Measurements from ENCODE around the gene EXOC6B. TPM values are rescaled to one million over a fixed set of nuclear protein-coding genes. Genes with fewer than 3 reads are reported as not detected.
A peak's percentile ranks its signal among the peaks of the same experiment; 100 is the strongest.

Gene EXOC6B
- total and polyA plus RNA-seq, 12 donors, result 16.3 to 243 (median 144) TPM

GRCh38 chr2:72386288-72386687, 439.5 kb downstream of the EXOC6B start:
- Histone ChIP-seq H3K9me3 (peaks cover 0 to 32% (median 8%) of the 10 kb centered on the region in 11 donors), H3K27me3 (no peaks in the 10 kb centered on the region), H3K4me3 (no peak overlapping the region), H3K27ac (no peak overlapping the region), H3K36me3 (no peaks in the 10 kb centered on the region), H3K4me1 (no peaks in the 10 kb centered on the region)
- TF ChIP-seq, protein P1, sequence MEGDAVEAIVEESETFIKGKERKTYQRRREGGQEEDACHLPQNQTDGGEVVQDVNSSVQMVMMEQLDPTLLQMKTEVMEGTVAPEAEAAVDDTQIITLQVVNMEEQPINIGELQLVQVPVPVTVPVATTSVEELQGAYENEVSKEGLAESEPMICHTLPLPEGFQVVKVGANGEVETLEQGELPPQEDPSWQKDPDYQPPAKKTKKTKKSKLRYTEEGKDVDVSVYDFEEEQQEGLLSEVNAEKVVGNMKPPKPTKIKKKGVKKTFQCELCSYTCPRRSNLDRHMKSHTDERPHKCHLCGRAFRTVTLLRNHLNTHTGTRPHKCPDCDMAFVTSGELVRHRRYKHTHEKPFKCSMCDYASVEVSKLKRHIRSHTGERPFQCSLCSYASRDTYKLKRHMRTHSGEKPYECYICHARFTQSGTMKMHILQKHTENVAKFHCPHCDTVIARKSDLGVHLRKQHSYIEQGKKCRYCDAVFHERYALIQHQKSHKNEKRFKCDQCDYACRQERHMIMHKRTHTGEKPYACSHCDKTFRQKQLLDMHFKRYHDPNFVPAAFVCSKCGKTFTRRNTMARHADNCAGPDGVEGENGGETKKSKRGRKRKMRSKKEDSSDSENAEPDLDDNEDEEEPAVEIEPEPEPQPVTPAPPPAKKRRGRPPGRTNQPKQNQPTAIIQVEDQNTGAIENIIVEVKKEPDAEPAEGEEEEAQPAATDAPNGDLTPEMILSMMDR (IDR thresholded peaks at IDR 0.05), result no peak
- DNase-seq (no peak), ATAC-seq (no peak)
- 94 to 96% methylated on average over 1 of the region's 1 CpG for WGBS, 2 donors
- intact Hi-C loops (cut with DNase I), result no loop called here

DNA sequence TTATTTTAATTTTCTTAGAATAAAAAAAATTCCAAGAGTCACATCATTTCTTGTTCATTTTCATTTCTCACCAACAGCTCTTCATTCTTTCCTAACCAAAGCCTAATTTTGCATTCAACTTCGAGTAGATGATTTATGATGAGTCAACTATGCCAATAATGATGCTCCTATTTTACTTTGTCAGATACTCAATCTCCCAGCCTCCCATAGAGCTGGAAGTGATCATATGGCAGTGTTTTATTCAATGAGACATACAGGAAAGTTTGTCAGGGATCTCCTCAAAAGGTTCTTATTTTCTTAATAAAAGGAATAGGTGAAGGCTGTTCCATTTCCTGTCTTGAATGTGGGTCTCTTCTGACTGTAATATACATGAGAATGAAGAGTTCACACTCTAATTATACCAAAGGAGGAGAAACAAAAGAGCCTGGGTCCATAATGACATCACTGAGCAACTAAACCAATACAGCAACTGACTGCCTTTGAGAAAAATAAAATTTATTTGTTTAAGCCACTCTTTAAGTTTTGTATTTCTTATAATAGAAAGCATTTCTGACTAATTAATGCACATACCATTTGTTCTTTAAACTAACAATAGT, 447.0 kb downstream of the EXOC6B start:
- H3K9me3 ChIP-seq, result peaks cover 0 to 16% (median 0%) of the 10 kb centered on the region in 11 donors
- intact Hi-C loops (cut with DNase I), result no loop called here

GRCh38 chr2:72367530-72368225, 458.2 kb downstream of the EXOC6B start:
- H3K4me1 ChIP-seq, result no peaks in the 10 kb centered on the region
- 79 to 85% methylated on average over 5 of the region's 5 CpGs for WGBS, 2 donors
- TF ChIP-seq, protein P1 (IDR thresholded peaks at IDR 0.05), result peak in 8 of 9 donors; percentile 13 to 51 (median 34)
- no peak overlapping the region for H3K27ac ChIP-seq
- H3K4me3 ChIP-seq, result no peak overlapping the region
- DNase-seq, result peak; percentile 24 to 61
- intact Hi-C loops (cut with DNase I), result no loop called here
- H3K9me3 ChIP-seq, result peaks cover 0 to 29% (median 0%) of the 10 kb centered on the region in 11 donors
- H3K36me3 ChIP-seq, result peaks cover 0 to 10% (median 0%) of the 10 kb centered on the region in 9 donors
- peak in 6 of 8 donors; percentile 76 to 98 (median 90) for ATAC-seq
- no peaks in the 10 kb centered on the region for H3K27me3 ChIP-seq

More for the DNA sequence above, 447.0 kb downstream of the EXOC6B start:
- H3K27ac ChIP-seq, result no peak overlapping the region
- WGBS, 2 donors, result 80 to 89% methylated on average over 1 of the region's 1 CpG
- H3K36me3 ChIP-seq, result peaks cover 0 to 49% (median 14%) of the 10 kb centered on the region in 9 donors
- TF ChIP-seq, protein P1 (IDR thresholded peaks at IDR 0.05), result no peak
- H3K27me3 ChIP-seq, result no peaks in the 10 kb centered on the region
- H3K4me1 ChIP-seq, result no peaks in the 10 kb centered on the region
- ATAC-seq (no peak), DNase-seq (no peak)
- no peak overlapping the region for H3K4me3 ChIP-seq

DNA sequence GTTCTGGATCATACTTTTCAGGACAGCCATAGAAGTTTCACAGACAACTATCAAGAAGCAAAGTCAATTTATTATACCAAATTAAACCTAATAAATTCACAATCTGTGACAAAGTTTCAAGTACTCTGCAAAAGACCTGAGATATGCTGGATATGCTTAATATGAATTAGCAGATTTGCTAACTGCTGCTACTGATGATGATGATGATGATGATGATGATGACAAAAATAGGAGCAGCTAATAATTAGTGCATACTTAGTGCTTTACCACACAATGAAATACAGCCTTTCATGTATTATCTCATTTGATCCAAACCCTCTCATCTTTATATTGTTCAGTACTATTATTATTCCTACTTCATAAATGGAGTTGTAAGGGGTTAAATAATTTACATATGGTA, 462.4 kb downstream of the EXOC6B start:
- no peaks in the 10 kb centered on the region for H3K4me1 ChIP-seq
- H3K36me3 ChIP-seq, result peaks cover 0 to 20% (median 0%) of the 10 kb centered on the region in 9 donors
- TF ChIP-seq, protein P1 (IDR thresholded peaks at IDR 0.05), result no peak
- no peaks in the 10 kb centered on the region for H3K27me3 ChIP-seq
- no peaks in the 10 kb centered on the region for H3K9me3 ChIP-seq
- intact Hi-C loops (cut with DNase I), result no loop called here
- H3K27ac ChIP-seq, result no peak overlapping the region
- DNase-seq (no peak), ATAC-seq (no peak)
- H3K4me3 ChIP-seq, result no peak overlapping the region

Data from heart right ventricle (tissue), 16 donors.